NCI-H82 treated with DMSO at 0.1 percent for 48 hours (cell line): ENCODE results near the gene BEAN1.
"Not testable (repeated sequence)": the region's sequence is repeated elsewhere in the genome, so short reads cannot be mapped to it uniquely, and the experiment has no call there.

Source experiments
- DNase-seq: peaks from one replicate; lab custom pipeline; 2025; ENCODE audit not compliant: unreplicated experiment; lab: John Stamatoyannopoulos, UW

BEAN1 gene

GRCh38 chr16:66484453-66485213, 57.5 kb downstream of the BEAN1 start:
- no peak for DNase-seq

GRCh38 chr16:66485376-66485775, 58.3 kb downstream of the BEAN1 start:
- no peak for DNase-seq

- no peak for DNase-seq
Observed at GRCh38 chr16:66486199-66486772, 59.2 kb downstream of the BEAN1 start.

- no peak for DNase-seq
Observed at GRCh38 chr16:66486773-66487579, 59.9 kb downstream of the BEAN1 start.

GRCh38 chr16:66487580-66488275, 60.6 kb downstream of the BEAN1 start:
- no peak for DNase-seq

- DNase-seq, result no peak
Observed at GRCh38 chr16:66488505-66488904, 61.4 kb downstream of the BEAN1 start.

- DNase-seq, result no peak
Observed at GRCh38 chr16:66489385-66489784, 62.3 kb downstream of the BEAN1 start.

- DNase-seq, result no peak
Observed at GRCh38 chr16:66489818-66490217, 62.7 kb downstream of the BEAN1 start.

- DNase-seq, result no peak
Observed at GRCh38 chr16:66490774-66491715, 64.0 kb downstream of the BEAN1 start.

- DNase-seq, result no peak
Observed at GRCh38 chr16:66491716-66492064, 64.6 kb downstream of the BEAN1 start.

- no peak for DNase-seq
Observed at GRCh38 chr16:66493490-66494401, 66.7 kb downstream of the BEAN1 start.

- DNase-seq, result no peak
Observed at GRCh38 chr16:66494916-66495315, 67.8 kb downstream of the BEAN1 start.

GRCh38 chr16:66495440-66495839, 68.3 kb downstream of the BEAN1 start:
- DNase-seq, result no peak

GRCh38 chr16:66496226-66496625, 69.1 kb downstream of the BEAN1 start:
- DNase-seq, result not testable (repeated sequence)

- DNase-seq, result not testable (repeated sequence)
Observed at GRCh38 chr16:66497921-66498320, 70.8 kb downstream of the BEAN1 start.

- not testable (repeated sequence) for DNase-seq
Observed at GRCh38 chr16:66501563-66501962, 74.5 kb downstream of the BEAN1 start.

- no peak for DNase-seq
Observed at GRCh38 chr16:66502020-66502913, 75.2 kb downstream of the BEAN1 start.

- no peak for DNase-seq
Observed at GRCh38 chr16:66503030-66503429, 75.9 kb downstream of the BEAN1 start.
